GM06990 (cell line): ENCODE results near the gene ATG14.

ENCODE experiments used
- DNase-seq: peaks from one replicate; pipeline ENCODE4 v3.0.0-alpha.2; 2011; ENCODE audit not compliant: insufficient read length; ENCODE audit errors: extremely low read depth
- H3K27me3 ChIP-seq: replicated peaks from 2 replicates; pipeline ENCODE4 v1.6.0; 2011; ENCODE audit warnings: low read length; ENCODE audit not compliant: control insufficient read depth, insufficient read depth
- H3K36me3 ChIP-seq: 2 replicates; pipeline ENCODE4 v1.5.1; 2011; ENCODE audit warnings: low read length; ENCODE audit not compliant: control insufficient read depth, insufficient read depth
- H3K4me3 ChIP-seq: replicated peaks from 2 replicates; pipeline ENCODE4 v1.5.1; 2011; ENCODE audit warnings: low read depth, mild to moderate bottlenecking, control low read depth, low read length
- CTCF ChIP-seq: IDR thresholded peaks from 2 replicates; pipeline ENCODE4 v1.5.1; 2011; ENCODE audit warnings: low read length, control low read depth, mild to moderate bottlenecking, inconsistent platforms; ENCODE audit not compliant: insufficient read depth, poor library complexity, severe bottlenecking

The ATG14 gene

GRCh38 chr14:55398679-55399078, 13.0 kb downstream of the ATG14 start:
- DNase-seq: no peak
- no peaks in the 10 kb centered on the region for H3K36me3 ChIP-seq
- no peaks in the 10 kb centered on the region for H3K27me3 ChIP-seq
- no peak overlapping the region for H3K4me3 ChIP-seq
- no peak for TF ChIP-seq CTCF

GRCh38 chr14:55389330-55389729, 22.3 kb downstream of the ATG14 start:
- no peak overlapping the region for H3K4me3 ChIP-seq
- TF ChIP-seq CTCF: no peak
- H3K27me3 ChIP-seq: no peaks in the 10 kb centered on the region
- no peaks in the 10 kb centered on the region; the same call in none of the 2 replicates for H3K36me3 ChIP-seq
- DNase-seq: no peak

GRCh38 chr14:55388160-55388559, 23.5 kb downstream of the ATG14 start:
- H3K27me3 ChIP-seq: no peaks in the 10 kb centered on the region
- TF ChIP-seq CTCF: no peak
- no peak for DNase-seq
- H3K4me3 ChIP-seq: no peak overlapping the region
- no peaks in the 10 kb centered on the region; the same call in none of the 2 replicates for H3K36me3 ChIP-seq

GRCh38 chr14:55387121-55387520, 24.5 kb downstream of the ATG14 start:
- no peak overlapping the region for H3K4me3 ChIP-seq
- H3K27me3 ChIP-seq: no peaks in the 10 kb centered on the region
- H3K36me3 ChIP-seq: no peaks in the 10 kb centered on the region; the same call in none of the 2 replicates
- no peak for DNase-seq
- TF ChIP-seq CTCF: no peak

- no peak for DNase-seq
- no peaks in the 10 kb centered on the region for H3K27me3 ChIP-seq
- peaks cover 2% of the 10 kb centered on the region for H3K36me3 ChIP-seq
- no peak overlapping the region for H3K4me3 ChIP-seq
- no peak for TF ChIP-seq CTCF
Measured at GRCh38 chr14:55386037-55386808, 25.4 kb downstream of the ATG14 start.
